Stimulated activated CD4-positive, alpha-beta T cell treated with anti-CD3 and anti-CD28 coated beads, Interleukin-1b, Interleukin-23, amount 100 ng/mL, for 24 hours (primary cell): ENCODE data around the gene ZXDC.

ENCODE experiments used
- DNase-seq, 4 experiments: peaks; one replicate each; pipeline ENCODE4 v3.0.0-alpha.2; 2020; ENCODE audit warnings: low read depth in 4 of 4, low spot score in 1 of 4

The ZXDC gene

DNA sequence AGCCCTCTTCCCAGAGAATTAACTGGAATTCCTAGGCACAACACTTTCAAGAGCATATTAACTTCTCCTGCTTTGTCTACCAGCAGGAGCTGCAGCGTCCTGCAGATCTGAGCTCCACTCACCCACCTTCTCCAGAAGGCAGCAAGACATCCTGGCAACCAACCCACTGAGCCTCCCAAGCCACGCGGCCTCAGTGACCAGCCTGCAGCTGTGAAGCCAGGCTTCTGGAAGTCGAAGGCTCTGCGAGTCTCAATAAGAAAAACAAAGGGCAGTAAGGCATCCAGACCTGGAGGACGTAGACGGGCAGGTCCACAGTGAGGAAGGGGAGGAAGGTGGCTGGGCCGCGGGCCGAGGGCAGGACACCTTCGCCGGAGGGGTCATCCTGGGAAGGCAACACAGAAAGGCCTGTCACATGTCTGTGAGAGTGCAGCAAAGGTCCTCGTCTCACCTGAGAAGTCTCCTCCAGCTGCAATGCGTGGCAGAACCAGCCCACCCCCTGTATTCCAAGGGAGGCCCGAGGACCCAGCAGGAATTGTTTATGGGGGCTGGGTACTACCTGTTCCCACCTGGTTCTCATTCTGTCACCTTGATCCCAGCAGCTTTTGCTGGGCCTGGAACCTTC, 36.2 kb downstream of the ZXDC start:
- no peak for DNase-seq

DNA sequence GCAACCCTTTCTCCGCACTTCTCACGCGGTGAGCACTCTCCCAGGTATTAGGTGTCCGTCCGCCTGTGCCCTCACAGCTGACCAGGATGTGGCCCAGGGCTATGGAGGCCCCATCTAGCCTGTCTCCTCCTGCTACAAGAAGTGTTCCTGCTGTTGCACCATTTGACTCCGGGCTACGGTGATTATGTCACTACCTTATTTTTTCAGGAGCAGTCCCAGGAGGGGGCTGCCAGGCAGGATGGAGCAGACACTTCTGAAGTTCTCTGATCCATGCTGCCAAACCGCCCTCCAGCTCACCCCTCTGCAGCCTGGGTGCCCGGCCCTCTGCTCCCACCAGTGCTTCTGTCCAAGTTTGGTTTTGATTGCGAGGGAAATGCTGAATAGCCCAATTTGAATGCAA, 36.9 kb downstream of the ZXDC start:
- DNase-seq = no peak

DNA sequence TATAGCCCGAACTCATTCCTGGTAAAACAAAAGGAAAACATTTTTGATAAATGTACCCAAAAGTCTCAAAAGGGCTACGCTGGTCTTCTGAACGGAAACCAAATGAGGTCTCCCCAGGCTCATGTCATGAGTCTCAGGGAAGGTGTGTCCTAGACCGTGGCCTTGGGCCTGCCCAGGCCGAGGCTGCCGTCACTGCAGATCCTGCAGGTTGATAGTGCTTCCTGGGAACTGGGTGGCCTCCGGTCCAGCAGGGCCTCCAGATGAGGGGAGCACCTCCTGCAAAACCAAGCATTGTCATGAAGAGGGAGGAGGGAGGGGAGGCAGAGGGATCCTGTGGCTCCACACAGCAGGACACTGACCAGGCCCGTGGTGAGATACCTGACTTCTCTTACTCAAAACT, 37.5 kb downstream of the ZXDC start:
- no peak for DNase-seq

DNA sequence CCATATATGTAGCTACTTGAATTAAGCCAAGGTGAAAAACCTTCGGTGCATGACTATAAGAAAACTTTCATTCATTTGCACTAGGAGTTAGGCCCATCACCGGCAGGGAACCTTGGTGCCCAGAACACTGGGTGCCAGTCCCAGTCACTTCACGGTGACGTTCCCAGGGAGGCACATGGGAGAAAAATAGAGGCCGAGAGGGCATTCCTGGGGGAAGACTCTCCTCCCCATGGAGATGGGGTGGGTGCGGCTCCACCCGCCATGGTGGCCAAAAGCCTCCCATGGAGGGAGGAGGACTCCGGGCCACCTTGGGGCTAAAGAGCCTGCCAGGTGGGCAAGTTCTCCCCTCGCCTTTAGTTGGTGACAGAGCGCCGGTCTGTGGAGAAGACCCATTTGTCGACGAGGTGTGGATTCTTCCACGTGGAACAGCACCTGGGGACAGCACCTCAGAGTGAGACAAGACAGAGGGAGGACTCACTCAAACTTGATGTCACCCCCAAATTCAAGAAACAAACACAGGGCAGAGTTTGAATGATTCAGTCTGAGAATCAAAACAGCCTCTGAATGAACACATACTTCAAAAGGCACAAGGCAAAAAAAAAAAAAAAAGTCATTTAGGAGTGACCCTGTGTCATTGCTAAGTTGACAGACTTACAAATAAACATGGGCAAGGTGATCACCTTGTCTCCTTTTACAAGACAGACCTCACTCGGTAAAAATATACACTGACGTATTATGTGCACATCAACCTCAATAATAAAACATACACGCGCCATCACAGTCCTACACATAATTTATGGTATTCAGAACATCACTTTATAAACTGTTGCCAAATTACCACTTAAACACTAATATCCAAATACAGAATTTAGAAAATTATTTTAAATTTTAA, 38.6 kb downstream of the ZXDC start:
- DNase-seq = no peak

DNA sequence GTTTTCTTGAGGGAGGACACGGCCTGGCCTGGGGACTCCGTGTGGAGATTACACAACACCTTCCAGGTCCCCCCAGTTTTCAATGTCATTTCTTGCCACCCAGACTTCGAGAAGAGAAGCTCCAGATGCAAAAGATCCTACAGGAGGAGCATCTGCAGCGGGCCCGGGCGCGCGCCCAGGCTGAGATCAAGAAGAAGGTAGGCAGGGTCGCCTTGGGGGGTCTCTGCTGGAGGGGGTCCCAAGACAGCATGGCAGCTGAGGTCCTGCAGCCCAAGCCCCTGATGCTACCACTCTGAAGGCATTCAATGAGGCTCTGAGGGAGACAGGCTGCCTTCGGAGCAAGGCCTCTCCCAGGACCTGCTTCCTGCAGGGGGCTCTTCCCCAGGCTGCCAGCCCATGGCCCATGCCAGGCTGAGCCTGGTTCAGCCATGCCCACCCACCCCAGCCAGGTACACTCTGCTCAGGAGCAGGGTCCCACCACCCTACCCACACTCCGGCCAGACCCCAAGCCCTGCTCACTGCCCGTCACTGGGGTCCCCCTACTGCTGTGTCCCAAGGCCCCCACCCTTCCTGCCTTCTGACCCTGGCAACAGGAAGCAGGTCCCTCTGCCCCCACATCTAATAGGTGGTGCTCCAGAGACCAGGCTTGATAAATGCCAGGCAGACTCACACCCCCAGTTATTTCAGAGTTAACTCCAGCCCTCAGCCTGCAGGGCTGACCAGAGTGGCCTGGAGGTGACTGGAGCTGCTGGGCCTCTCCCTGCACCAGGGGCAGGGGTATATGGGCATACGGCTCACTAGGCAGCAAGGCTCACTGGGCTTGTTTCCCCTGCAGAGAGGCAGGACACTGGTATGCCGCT, 40.0 kb downstream of the ZXDC start:
- no peak for DNase-seq

DNA sequence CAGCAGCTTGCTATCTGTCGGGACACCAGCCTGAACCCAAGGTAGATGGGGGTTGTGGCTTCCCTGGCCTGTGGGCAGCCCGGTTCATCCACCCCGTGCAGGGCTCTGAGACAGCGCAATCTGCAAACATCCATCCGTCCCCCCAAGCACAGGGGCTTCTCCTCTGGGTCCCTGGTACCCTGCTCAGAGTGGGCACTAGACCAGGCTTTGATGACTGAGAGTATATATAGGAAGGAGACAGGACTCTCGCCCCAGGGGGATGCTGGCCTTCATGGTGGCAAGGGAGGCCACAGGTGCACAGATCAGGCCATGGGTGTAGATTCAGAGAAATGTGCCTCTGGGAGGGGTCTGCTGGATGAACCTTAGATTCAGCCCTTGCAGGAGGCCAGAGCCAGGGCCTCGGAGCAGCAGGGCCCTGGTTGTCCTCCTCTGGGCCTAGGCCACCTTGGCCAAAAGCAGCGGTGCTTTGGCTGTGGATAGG, 40.7 kb downstream of the ZXDC start:
- DNase-seq = no peak

DNA sequence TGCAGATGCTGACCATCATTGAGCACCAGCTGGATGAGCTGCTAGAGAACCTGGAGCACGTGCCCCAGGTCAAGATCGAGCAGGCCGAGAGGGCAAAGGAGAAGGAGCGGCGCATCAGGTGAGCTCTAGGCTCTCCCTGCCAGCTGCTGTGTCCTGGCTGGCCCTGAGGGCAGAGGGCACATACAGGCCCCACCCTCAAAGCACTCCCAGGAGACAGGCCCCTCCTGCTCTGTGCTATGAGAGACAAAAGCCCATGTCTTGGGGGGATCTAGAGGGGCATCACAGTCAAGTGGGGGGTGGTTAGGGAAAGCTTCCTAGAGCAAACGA, 41.5 kb downstream of the ZXDC start:
- DNase-seq = no peak

DNA sequence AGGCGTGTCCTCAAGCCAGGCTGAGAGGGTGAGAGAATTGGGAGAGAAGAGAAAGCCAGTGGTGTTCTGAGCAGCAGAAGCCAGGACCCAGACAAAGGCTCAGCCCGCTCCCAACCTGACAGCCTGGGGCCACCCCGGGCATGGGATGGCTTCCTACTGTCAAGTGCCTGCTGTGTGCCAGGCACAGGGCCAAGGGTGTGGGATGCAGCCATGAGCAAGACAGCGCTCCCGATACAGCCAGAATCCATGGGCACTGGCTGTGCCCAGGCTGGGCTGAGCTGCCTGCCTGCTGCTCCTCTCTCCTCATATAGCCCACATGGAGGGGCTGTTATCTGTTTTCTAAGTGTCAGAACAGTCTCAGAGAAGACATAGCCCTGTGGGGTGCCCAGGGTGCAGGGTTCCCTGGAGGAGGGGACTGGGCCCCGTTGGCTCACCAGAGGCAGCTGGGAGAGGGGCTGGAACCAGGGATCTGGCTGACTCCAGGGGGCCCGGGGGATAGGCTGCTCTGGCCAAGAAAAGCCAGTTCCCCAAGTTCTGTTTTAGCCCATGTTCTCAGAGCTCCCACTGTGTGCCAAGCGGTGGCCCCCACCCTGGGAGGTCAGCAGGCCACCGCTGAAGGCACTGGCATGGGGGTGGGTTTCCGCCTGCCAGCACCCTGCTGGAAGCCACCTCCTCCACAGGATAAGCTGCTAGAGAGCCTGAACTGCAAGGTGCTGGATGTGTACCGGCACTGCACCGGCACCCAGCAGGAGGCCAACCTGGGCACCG, 42.0 kb downstream of the ZXDC start:
- no peak for DNase-seq

DNA sequence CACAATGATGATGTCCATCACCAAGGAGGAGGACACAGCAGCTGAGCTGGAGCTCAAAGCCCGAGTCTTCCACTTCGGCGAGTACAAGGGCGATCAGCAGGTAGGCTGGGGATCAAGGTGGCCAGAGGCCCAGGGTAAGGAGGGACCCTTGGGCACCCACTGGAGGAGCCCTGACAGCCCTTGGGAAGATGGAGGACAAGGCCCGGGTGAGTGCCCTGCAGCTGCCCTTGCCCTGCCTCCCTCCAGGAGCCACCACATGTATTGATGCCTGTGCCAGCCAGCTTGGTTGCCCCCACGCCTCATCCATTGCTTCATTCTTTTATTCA, 42.6 kb downstream of the ZXDC start:
- DNase-seq = no peak

DNA sequence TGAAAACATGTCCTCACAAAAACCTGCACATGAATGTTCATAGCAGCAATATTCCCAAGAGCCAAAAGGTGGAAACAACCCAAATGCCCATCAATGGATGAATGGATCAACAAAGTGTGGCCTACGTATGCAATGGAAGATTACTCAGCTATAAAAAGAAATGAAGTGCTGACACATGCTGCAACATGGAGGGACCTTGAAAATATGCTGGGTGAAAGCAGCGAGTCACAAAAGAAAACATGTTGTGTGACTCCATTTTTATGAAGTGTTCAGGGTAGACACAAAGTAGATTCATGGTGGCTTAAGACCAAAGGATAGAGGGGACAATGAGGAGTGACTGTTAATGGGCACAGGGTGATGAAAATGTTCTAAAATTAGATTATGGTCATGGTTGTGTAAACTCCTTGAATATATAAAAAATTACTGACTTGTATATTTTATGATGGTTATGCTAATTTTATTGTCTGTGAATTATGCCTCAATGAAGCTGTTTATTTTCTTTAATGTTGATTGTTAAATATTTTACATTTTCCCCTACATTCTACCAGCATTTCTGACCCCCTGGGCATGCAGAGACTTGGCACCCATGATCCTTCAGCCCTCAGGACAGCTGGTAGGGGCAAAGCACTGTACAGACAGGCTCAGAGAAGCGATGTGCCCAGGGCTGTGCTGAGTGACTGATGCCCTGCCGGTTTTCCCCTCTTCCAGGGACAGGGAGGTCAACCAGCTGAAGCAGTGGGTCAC, 43.2 kb downstream of the ZXDC start:
- DNase-seq = no peak

DNA sequence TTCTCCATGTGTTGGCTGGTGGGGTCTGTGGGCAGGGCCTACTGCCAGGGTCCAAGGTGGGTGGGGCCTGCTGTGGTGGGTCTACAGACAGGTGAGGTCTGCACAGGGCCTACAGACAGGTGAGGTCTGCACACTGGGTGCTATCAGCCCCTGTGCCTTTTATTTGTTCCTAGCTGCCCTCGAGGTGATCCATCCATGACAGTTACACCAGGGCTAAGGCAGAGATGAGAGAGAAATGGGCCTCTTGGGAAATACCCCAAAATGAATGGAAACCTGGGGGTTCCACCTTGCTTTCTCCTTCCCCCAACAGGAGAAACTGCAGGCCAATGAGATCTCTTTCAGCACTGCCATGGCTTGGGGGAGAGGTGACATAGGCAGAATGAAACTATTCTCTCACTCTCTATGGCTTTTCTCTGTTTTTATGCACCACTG, 44.6 kb downstream of the ZXDC start:
- DNase-seq = no peak

DNA sequence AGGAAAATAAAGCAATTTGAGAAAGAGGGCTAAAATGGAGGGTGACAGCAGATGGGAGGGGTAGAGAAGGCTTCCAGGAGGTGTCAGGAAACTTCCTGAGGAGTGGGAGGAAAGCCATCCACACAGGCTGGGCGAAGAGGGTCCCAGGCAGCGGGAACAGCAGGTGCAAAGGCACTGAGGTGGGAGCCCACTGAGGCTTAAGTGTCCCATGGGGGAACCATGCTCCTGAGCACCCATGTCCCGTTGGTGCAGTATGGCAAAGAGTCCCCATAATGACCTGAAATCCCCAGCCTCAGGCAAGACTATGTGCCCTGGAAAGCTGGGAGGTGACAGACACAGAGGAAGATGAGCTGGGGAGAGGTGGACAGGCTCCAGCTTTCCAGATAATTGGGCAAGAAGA, 50.9 kb downstream of the ZXDC start:
- no peak for DNase-seq

DNA sequence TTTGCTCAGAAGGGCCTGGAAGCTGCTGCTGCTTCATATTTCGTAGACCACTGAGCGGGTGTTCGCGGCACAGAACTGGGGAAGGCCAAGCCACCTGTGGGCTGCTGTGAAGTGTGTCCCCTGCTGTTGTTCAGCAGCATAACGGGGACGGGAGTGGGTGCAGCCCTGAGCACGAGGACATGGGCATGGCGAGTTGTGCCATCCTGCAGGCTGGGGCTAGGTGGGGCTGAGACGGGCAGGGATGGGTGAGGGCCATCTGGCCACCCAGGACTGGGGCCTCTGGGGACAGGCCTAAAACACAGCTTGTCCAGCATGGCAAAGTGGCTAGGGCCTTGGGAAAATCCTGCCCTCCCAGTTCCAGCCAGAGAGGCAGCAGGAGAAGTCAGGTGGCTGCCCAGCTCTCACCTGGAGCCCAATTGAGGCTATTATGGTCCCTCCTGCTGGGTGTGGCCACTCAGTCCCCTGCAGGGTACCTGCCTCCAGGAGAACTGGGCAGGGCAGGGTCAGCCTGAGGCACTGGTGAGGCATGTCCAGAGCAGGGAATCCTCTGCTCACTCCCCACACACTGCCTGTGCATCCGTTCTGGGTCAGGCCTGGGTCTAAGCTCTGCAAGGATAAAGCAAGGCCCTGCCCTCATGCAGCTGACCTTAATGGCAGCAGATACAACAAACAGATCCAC, 51.5 kb downstream of the ZXDC start:
- no peak for DNase-seq

DNA sequence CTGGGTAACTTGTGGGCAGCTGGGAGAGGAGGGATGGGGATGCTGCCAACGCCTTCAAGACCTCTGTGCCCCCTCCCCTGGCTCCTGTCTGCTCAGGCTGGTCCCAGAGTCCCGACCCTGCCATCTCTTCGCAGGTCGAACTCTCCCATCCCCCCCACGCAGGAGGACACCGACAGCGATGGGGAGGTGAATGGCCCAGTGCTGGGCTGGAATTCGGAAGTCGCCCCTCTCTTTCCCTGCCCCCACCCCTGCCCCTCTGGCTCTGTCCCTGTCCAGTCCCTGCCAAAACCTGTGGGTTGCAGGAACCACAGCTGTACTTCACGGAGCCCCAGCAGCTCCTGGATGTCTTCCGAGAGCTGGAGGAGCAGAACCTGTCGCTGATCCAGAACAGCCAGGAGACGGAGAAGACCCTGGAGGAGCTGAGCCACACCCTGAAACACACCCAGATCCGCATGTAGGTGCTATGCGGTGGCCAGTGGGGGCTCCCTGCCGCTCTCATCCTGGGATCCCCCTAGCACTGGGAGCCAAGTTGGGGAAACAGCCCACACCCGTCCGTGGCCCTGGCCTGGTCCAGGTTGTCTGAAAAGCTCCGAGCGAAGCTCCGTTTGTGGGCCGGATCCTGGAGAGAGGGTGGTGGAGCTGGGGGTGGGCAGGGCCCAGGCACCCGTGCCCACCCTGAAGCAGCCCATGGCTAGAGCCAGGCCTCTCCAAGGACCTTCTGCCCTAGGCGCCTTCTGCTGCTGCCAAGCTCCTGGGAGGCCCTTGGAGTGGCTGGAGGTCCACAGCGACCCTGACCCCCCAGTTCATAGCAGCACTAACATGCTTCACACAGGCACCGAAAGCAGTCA, 52.3 kb downstream of the ZXDC start:
- DNase-seq = no peak

DNA sequence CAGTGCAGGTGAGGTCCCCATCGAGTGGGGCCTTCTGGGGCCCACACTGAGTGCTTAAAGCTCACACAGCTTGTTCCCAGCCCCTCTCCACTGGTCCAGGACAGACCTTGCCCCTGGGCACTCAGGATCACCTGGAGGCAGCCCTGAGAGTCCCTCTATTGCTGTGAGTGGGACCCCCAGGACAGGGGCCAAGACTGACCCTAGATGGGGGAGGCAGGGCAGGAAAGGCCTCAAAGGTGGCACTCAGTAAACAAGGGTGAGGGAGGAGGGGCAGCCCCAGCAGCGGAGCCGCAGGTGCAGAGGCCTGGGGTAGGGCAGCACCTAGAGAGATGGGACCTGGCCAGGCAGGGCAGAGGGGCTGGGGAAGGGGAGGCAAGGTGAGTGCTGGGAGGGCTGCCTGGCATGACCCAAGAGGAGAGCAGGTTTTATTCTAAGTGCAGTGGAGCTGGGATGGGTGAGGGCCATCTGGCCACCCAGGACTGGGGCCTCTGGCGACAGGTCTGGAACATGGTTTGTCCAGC, 53.1 kb downstream of the ZXDC start:
- no peak for DNase-seq

DNA sequence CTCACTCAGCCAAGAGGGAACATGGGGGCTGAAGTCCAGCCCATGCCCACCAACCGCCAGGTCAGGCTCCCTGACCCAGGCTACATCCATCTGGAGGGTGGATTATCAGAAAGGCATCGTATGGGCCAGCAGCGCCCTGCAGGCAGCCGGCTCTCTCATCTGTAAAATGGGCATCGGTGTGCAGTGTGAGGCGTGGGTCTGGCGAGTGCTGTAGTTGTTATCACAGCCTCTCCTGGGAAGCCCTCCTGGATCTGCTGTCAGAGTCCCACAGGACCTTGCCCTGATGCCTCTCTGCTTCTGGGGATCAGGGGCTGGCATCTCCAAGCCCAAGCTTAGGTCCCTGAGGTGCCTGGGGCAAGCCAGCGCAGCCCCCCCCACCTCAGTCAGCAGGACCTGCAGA, 53.6 kb downstream of the ZXDC start:
- DNase-seq = no peak

DNA sequence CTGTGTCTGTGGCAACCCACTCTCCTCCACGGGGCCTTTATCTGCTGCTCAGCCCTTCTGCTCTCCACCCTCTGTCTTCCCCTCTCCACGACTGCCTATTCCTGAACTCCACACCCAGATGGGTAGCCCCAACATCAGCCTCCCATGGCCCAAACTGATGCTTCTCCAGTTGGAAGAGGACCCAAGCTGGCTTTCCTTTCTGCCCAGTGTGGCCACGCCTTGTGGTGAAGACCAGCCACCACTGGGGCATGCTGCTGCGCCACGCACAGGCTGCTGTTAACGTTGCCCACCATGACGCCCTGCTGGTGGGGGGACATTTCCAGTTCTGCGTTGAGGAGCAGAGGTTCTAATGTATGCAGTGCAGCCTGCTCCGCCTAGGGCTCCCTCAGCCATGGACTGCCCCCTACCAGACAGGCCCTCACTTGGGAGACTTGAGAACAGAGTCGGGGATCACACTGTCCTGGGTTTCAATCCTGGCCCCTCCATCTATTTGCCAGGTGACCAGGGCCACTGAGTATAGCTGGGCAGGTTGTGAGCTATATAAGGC, 54.0 kb downstream of the ZXDC start:
- DNase-seq = no peak
